B cell (primary cell): ENCODE results near the gene TTLL8. TPM values are rescaled to one million over a fixed set of nuclear protein-coding genes. Genes with fewer than 3 reads are reported as not detected.

ENCODE experiments used
- ATAC-seq: fragments of 200-7000 bp; cut with Tn5 transposase; one replicate; pipeline ENCODE4 v1.10.0; 2021; ENCODE audit warnings: low read depth, mild to moderate bottlenecking, moderate number of reproducible peaks, moderate library complexity
- CTCF ChIA-PET: fragments of 350-600 bp; sonication (Branson Sonifier 250); formaldehyde crosslinking; loops from one replicate; lab custom pipeline; 2021; ENCODE audit warnings: antibody characterized with exemption, inconsistent platforms; lab: Charles Lee
- POLR2A ChIA-PET: fragments of 350-600 bp; sonication (Branson Sonifier 250); formaldehyde crosslinking; loops from one replicate; lab custom pipeline; 2021; ENCODE audit warnings: antibody characterized with exemption; lab: Charles Lee
- DNase-seq: peaks from one replicate; pipeline ENCODE4 v3.0.0; 2013
- H2AFZ ChIP-seq: 2 replicates; pipeline ENCODE4 v1.6.1; 2012; ENCODE audit warnings: mild to moderate bottlenecking, low read depth, low read length; ENCODE audit not compliant: insufficient read depth, poor library complexity, severe bottlenecking
- H3K27ac ChIP-seq, 2 donors: 1 replicate in 1 of 2; 2 replicates in 1 of 2; pipeline ENCODE4 v1.5.1; 2012 to 2013; ENCODE audit warnings: low read length in 2 of 2, mild to moderate bottlenecking in 2 of 2, moderate library complexity in 1 of 2
- H3K27me3 ChIP-seq, 4 experiments: fragments of 200-600 bp in 1 of 4; sonication (generic) in 1 of 4; replicated peaks in 1 of 4; 1 replicate in 2 of 4; 2 replicates in 2 of 4; pipeline versions ENCODE4 v1.6.1 to v1.7.0; 2013 to 2016; ENCODE audit warnings: low read length in 3 of 4, mild to moderate bottlenecking in 2 of 4, mixed read lengths in 1 of 4, moderate library complexity in 1 of 4; ENCODE audit not compliant: insufficient read depth in 4 of 4, control insufficient read depth in 3 of 4; ENCODE audit errors: control extremely low read depth in 1 of 4
- H3K36me3 ChIP-seq, 2 experiments: replicated peaks in 1 of 2; 1 replicate in 1 of 2; 2 replicates in 1 of 2; pipeline versions ENCODE4 v1.6.1 to v1.7.1; 2013; ENCODE audit warnings: low read length in 1 of 2; ENCODE audit not compliant: insufficient read depth in 2 of 2, control insufficient read depth in 1 of 2; ENCODE audit errors: control extremely low read depth in 1 of 2, extremely low read depth in 1 of 2
- H3K4me1 ChIP-seq, 2 donors: fragments of 200-600 bp in 1 of 2; sonication (generic) in 1 of 2; 1 replicate in 1 of 2; 2 replicates in 1 of 2; pipeline versions ENCODE4 v1.5.1 to v1.6.1; 2013 to 2017; ENCODE audit warnings: low read length in 2 of 2; ENCODE audit not compliant: control insufficient read depth in 2 of 2, insufficient read depth in 2 of 2
- H3K4me2 ChIP-seq: replicated peaks from 2 replicates; pipeline ENCODE3; 2012; ENCODE audit warnings: mild to moderate bottlenecking, low read depth, low read length; ENCODE audit not compliant: poor library complexity, severe bottlenecking
- H3K4me3 ChIP-seq, 5 experiments: fragments of 200-600 bp in 1 of 5; sonication (generic) in 1 of 5; 1 replicate in 3 of 5; 2 replicates in 2 of 5; pipeline versions ENCODE4 v1.5.1 to v1.7.0; 2011 to 2016; ENCODE audit warnings: low read length in 4 of 5, mild to moderate bottlenecking in 4 of 5, low read depth in 2 of 5, control low read depth in 1 of 5, moderate library complexity in 1 of 5; ENCODE audit not compliant: insufficient read depth in 1 of 5; ENCODE audit errors: control extremely low read depth in 1 of 5, extremely low read depth in 1 of 5
- H3K79me2 ChIP-seq: fragments of 200-600 bp; sonication (generic); one replicate; pipeline ENCODE4 v1.6.0; 2016; ENCODE audit warnings: low read length; ENCODE audit not compliant: control insufficient read depth, insufficient read depth
- H3K9ac ChIP-seq: fragments of 200-600 bp; sonication (generic); 2 replicates; pipeline ENCODE4 v1.6.1; 2017; ENCODE audit warnings: mild to moderate bottlenecking, low read length, moderate library complexity
- H3K9me3 ChIP-seq, 3 donors: one replicate each; pipeline versions ENCODE4 v1.6.1 to v1.7.1; 2013; ENCODE audit warnings: low read length in 2 of 3; ENCODE audit not compliant: control insufficient read depth in 2 of 3, insufficient read depth in 1 of 3; ENCODE audit errors: control extremely low read depth in 1 of 3
- H4K20me1 ChIP-seq: 2 replicates; pipeline ENCODE4 v1.6.0; 2012; ENCODE audit warnings: mild to moderate bottlenecking, low read length; ENCODE audit not compliant: insufficient read depth, control insufficient read depth, poor library complexity, severe bottlenecking
- H3K27ac Mint-ChIP-seq: one replicate; pipeline ENCODE4 v1.8.0; 2021; ENCODE audit warnings: mixed read lengths
- H3K27me3 Mint-ChIP-seq: one replicate; pipeline ENCODE4 v1.8.0; 2021; ENCODE audit warnings: mixed read lengths
- H3K4me1 Mint-ChIP-seq: one replicate; pipeline ENCODE4 v1.8.0; 2021; ENCODE audit warnings: mixed read lengths
- H3K4me3 Mint-ChIP-seq: one replicate; pipeline ENCODE4 v1.8.0; 2021; ENCODE audit warnings: mixed read lengths
- H3K9me3 Mint-ChIP-seq: one replicate; pipeline ENCODE4 v1.8.0; 2022; ENCODE audit warnings: mixed read lengths; ENCODE audit not compliant: insufficient read depth
- CTCF ChIP-seq: fragments of 200-600 bp; IDR thresholded peaks from one replicate; pipeline ENCODE4 v1.8.0; 2022; ENCODE audit warnings: antibody characterized with exemption, mild to moderate bottlenecking
- EZH2 ChIP-seq: IDR thresholded peaks from 2 replicates; pipeline ENCODE4 v1.6.1; 2012; ENCODE audit warnings: borderline replicate concordance, low read depth, mild to moderate bottlenecking, moderate library complexity, low read length; ENCODE audit not compliant: insufficient read depth, poor library complexity, severe bottlenecking
- WGBS: methylation state at CpG from one replicate; pipeline ENCODE4 v1.1.5; 2013; ENCODE audit warnings: missing lambda C conversion rate; ENCODE audit not compliant: insufficient coverage; 5-methylcytosine and 5-hydroxymethylcytosine counted together
- intact Hi-C: fragments of 100-400 bp; cut with micrococcal nuclease; formaldehyde crosslinking; loops from one replicate; pipeline ENCODE4 v1.10.0; 2022
- polyA plus RNA-seq: library from polyadenylated mRNA; depleted of rRNA; stranded (reverse); fragments of >200 nt; gene quantifications from 2 replicates; pipeline ENCODE4 v1.2.3, GENCODE V29; 2012
- total RNA-seq, 2 donors: library from RNA; stranded (reverse); fragments of 120-200 nt in 1 of 2; gene quantifications; 1 replicate in 1 of 2; 2 replicates in 1 of 2; pipeline versions ENCODE4 v1.2.3 to v1.2.4, GENCODE V29; 2013 to 2022

The TTLL8 gene
- total and polyA plus RNA-seq, 2 donors (not counting 1 experiment from before 2014, with no cell fraction given) = not detected

GRCh38 chr22:50061141-50061823 is 3.2 kb upstream of the TTLL8 start:
- no peak overlapping the region for H2AFZ ChIP-seq
- POLR2A ChIA-PET = no interaction called here
- no peak for ATAC-seq

More at GRCh38 chr22:50061141-50061823, 3.2 kb upstream of the TTLL8 start:
- no peaks in the 10 kb centered on the region for H4K20me1 ChIP-seq
- H3K4me2 ChIP-seq = no peak overlapping the region
- no peaks in the 10 kb centered on the region for H3K9me3 Mint-ChIP-seq
- peaks cover 7 to 9% of the 10 kb centered on the region in 2 donors for H3K4me1 ChIP-seq
- no peak overlapping the region for H3K9ac ChIP-seq
- H3K79me2 ChIP-seq = no peaks in the 10 kb centered on the region
- no peak overlapping the region for H3K4me3 ChIP-seq
- no peak overlapping the region for H3K27ac ChIP-seq
- CTCF ChIA-PET = no interaction called here
- intact Hi-C loops = no loop called here
- no peak for TF ChIP-seq CTCF
- TF ChIP-seq EZH2 = no peak
- 72% methylated on average over 23 of the region's 27 CpGs for WGBS
- H3K27me3 Mint-ChIP-seq = peaks cover 25% of the 10 kb centered on the region
- no peaks in the 10 kb centered on the region for H3K36me3 ChIP-seq
- H3K4me3 Mint-ChIP-seq = no peak overlapping the region
- no peak overlapping the region for H3K27ac Mint-ChIP-seq
- no peak for DNase-seq
- H3K4me1 Mint-ChIP-seq = peaks cover 8% of the 10 kb centered on the region
- H3K9me3 ChIP-seq = no peaks in the 10 kb centered on the region
- peaks cover 0 to 22% (median 14%) of the 10 kb centered on the region in 4 experiments for H3K27me3 ChIP-seq
